ENCODE measurements around the gene FMN1. TPM values are rescaled to one million over a fixed set of nuclear protein-coding genes. Genes with fewer than 3 reads are reported as not detected.

The FMN1 gene
- total and polyA plus RNA-seq, 2 of the 8 experiments (the other 6 are each of a cell fraction or from before 2014, with no cell fraction given): 0.27 to 3.7 TPM

GRCh38 chr15:32732574-32733157 lies 461.8 kb downstream of the FMN1 start:
- Histone ChIP-seq H2BK5ac (ENCODE audit: low read depth, low read length) (no peak overlapping the region), H3K23me2 (ENCODE audit: low read depth, low read length) (peaks cover 2% of the 10 kb centered on the region), H4K91ac (replicated peaks; ENCODE audit: insufficient read length, low read length) (no peak overlapping the region), H3K56ac (replicated peaks; ENCODE audit: insufficient read length, low read depth, low read length) (no peak overlapping the region), H3K4me3 (ENCODE audit: extremely low read depth in 1 of 4, insufficient read depth in 2 of 4, low read depth in 3 of 4, low read length in 4 of 4) (no peak overlapping the region), H2BK12ac (ENCODE audit: low read depth, low read length) (no peak overlapping the region), H3K23ac (ENCODE audit: insufficient read length) (no peak overlapping the region), H3K18ac (ENCODE audit: extremely low read depth, low read length) (no peak overlapping the region), H3K36me3 (ENCODE audit: control insufficient read depth in 2 of 4, insufficient read depth in 4 of 4, low read length in 3 of 4) (no peaks in the 10 kb centered on the region), H3K79me2 (ENCODE audit: control insufficient read depth in 1 of 2, insufficient read depth in 2 of 2, low read length in 2 of 2) (no peaks in the 10 kb centered on the region), H3K27me3 (replicated peaks in 1 of 4; ENCODE audit: control insufficient read depth in 3 of 4, extremely low read depth in 1 of 4, insufficient read depth in 3 of 4, low read length in 3 of 4) (no peaks in the 10 kb centered on the region; a peak in 1 of 7 replicates), H4K5ac (ENCODE audit: insufficient read length, low read depth, low read length) (no peak overlapping the region), H3K79me1 (ENCODE audit: low read depth, low read length) (no peaks in the 10 kb centered on the region), H4K8ac (ENCODE audit: extremely low read depth, insufficient read depth, low read length) (no peak overlapping the region), H2AK5ac (ENCODE audit: low read depth, low read length) (no peak overlapping the region), H2BK120ac (replicated peaks; ENCODE audit: low read depth, low read length) (no peak overlapping the region), H2BK15ac (ENCODE audit: low read length) (no peak overlapping the region), H3K4ac (replicated peaks; ENCODE audit: insufficient read length, low read depth, low read length) (no peak overlapping the region), H3K14ac (ENCODE audit: insufficient read length) (no peak overlapping the region), H3K9me3 (ENCODE audit: insufficient read depth in 2 of 2, low read depth in 1 of 2, low read length in 1 of 2) (no peaks in the 10 kb centered on the region), H3K9ac (replicated peaks in 1 of 4; ENCODE audit: extremely low read depth in 1 of 4, low read depth in 3 of 4, low read length in 3 of 4) (no peak overlapping the region), H3K4me1 (replicated peaks in 1 of 4; ENCODE audit: control insufficient read depth in 3 of 4, insufficient read depth in 4 of 4, low read length in 3 of 4) (peaks cover 0 to 11% (median 6%) of the 10 kb centered on the region in 4 experiments; a peak in 5 of 7 replicates), H2BK20ac (ENCODE audit: low read length) (no peak overlapping the region), H4K20me1 (replicated peaks in 1 of 2; ENCODE audit: control insufficient read depth in 1 of 2, insufficient read depth in 2 of 2, low read length in 2 of 2) (no peaks in the 10 kb centered on the region), H3K4me2 (ENCODE audit: insufficient read depth in 1 of 2, low read depth in 2 of 2, low read length in 2 of 2) (no peak overlapping the region), H2AFZ (ENCODE audit: low read length) (no peak overlapping the region), H3K27ac (ENCODE audit: low read depth, low read length) (no peak overlapping the region)
- FAIRE-seq (no peak), DNase-seq (ENCODE audit: low read depth in 1 of 2, low spot score in 2 of 2) (no peak)
- CTCF ChIA-PET (ENCODE audit: partially characterized antibody): no interaction called here
- POLR2A ChIA-PET (ENCODE audit: partially characterized antibody): no interaction called here
- WGBS, 2 experiments (ENCODE audit: extremely low coverage in 1 of 2, insufficient coverage in 1 of 2, insufficient read length in 1 of 2, insufficient replicate concordance in 2 of 2, low coverage in 1 of 2, low lambda C conversion rate in 2 of 2, missing lambda C conversion rate in 1 of 2): 76% methylated on average over 6 of the region's 6 CpGs; no CpG with 5 or more reads in 1 of the 2 experiments
- TF ChIP-seq JUND (IDR thresholded peaks at IDR 0.05; ENCODE audit: low read length) (no peak), CHD2 (IDR thresholded peaks at IDR 0.05; ENCODE audit: low read length) (no peak), TAF7 (optimal IDR thresholded peaks at IDR 0.05; ENCODE audit: borderline replicate concordance, low read depth, low read length) (no peak), CBX5 (IDR thresholded peaks at IDR 0.05; ENCODE audit: low read depth, low read length) (no peak), NRF1 (IDR thresholded peaks at IDR 0.05; ENCODE audit: low read depth, low read length) (no peak), KDM1A (IDR thresholded peaks at IDR 0.05; ENCODE audit: borderline replicate concordance, low read length) (no peak), SIX5 (IDR thresholded peaks at IDR 0.05; ENCODE audit: low read depth, low read length) (no peak), HDAC2 (IDR thresholded peaks at IDR 0.05; ENCODE audit: borderline replicate concordance in 1 of 2, low read depth in 2 of 2, low read length in 2 of 2) (no peak), YY1 (IDR thresholded peaks at IDR 0.05; ENCODE audit: low read depth, low read length) (no peak), POLR2AphosphoS5 (IDR thresholded peaks at IDR 0.05; ENCODE audit: low read depth, low read length) (no peak), ATF2 (IDR thresholded peaks at IDR 0.05; ENCODE audit: low read length) (no peak), RAD21 (IDR thresholded peaks at IDR 0.05 in 1 of 2, conservative IDR thresholded peaks at IDR 0.05 in 1 of 2; ENCODE audit: low read depth in 2 of 2, low read length in 2 of 2) (no peak)
